Neural progenitor cell (in vitro differentiated cells): Measurements from ENCODE around the gene TSPAN5.

Source experiments
- EZH2phosphoT487 ChIP-seq: fragments of 200-600 bp; sonication (generic); IDR thresholded peaks from 2 replicates; pipeline ENCODE4 v1.6.1; 2017; ENCODE audit warnings: antibody characterized with exemption
- TF ChIP-seq, protein P1 (sequence below): fragments of 200-600 bp; sonication (generic); IDR thresholded peaks from 2 replicates; pipeline ENCODE4 v1.5.1; 2017; ENCODE audit warnings: antibody characterized with exemption, mild to moderate bottlenecking

DNA sequence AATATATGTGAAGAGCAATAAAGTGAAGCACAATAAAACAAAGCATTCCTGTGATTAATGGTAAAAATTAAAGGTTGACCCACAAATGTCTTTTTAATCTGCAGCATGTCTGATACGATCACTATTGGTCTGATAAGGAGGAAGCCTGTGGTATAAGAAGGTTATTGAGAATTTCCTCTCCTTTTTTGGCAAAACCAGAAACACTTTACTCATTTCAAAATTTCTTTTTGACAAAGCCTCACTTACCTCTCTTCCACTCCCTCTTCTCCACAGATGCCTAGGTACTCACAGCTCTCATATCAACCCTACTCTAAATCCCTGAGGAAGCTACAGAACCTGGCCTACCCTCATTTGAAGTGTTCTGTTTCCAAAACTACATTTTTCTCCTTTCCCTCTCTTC lies 56.1 kb downstream of the TSPAN5 start:
- TF ChIP-seq, protein P1, sequence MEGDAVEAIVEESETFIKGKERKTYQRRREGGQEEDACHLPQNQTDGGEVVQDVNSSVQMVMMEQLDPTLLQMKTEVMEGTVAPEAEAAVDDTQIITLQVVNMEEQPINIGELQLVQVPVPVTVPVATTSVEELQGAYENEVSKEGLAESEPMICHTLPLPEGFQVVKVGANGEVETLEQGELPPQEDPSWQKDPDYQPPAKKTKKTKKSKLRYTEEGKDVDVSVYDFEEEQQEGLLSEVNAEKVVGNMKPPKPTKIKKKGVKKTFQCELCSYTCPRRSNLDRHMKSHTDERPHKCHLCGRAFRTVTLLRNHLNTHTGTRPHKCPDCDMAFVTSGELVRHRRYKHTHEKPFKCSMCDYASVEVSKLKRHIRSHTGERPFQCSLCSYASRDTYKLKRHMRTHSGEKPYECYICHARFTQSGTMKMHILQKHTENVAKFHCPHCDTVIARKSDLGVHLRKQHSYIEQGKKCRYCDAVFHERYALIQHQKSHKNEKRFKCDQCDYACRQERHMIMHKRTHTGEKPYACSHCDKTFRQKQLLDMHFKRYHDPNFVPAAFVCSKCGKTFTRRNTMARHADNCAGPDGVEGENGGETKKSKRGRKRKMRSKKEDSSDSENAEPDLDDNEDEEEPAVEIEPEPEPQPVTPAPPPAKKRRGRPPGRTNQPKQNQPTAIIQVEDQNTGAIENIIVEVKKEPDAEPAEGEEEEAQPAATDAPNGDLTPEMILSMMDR, result no peak
- TF ChIP-seq EZH2phosphoT487, result no peak
